GM23338 (cell line): Measurements from ENCODE around the gene CRACR2A. TPM values are rescaled to one million over a fixed set of nuclear protein-coding genes. Genes with fewer than 3 reads are reported as not detected.

Experiments used
- ATAC-seq: fragments of 200-7000 bp; cut with Tn5 transposase; 3 replicates; pipeline ENCODE4 v1.9.1; 2020
- DNase-seq: peaks from one replicate; pipeline ENCODE4 v3.0.0-alpha.2; 2015; ENCODE audit warnings: low spot score
- H2AFZ ChIP-seq: fragments of 200-600 bp; sonication (generic); 2 replicates; pipeline ENCODE4 v1.8.0; 2016; ENCODE audit warnings: antibody characterized with exemption, mild to moderate bottlenecking, moderate library complexity
- H3F3A ChIP-seq: fragments of 200-600 bp; sonication (generic); replicated peaks from 2 replicates; pipeline ENCODE4 v1.8.0; 2017; ENCODE audit warnings: antibody characterized with exemption, mixed run types, low read depth
- H3K27ac ChIP-seq: fragments of 200-600 bp; sonication (generic); 2 replicates; pipeline ENCODE4 v1.6.1; 2016; ENCODE audit warnings: low read depth
- H3K27me3 ChIP-seq: fragments of 200-600 bp; sonication (generic); 2 replicates; pipeline ENCODE4 v1.8.0; 2016; ENCODE audit warnings: mild to moderate bottlenecking, mixed run types, moderate library complexity; ENCODE audit not compliant: insufficient read depth
- H3K36me3 ChIP-seq: fragments of 200-600 bp; sonication (generic); 2 replicates; pipeline ENCODE4 v1.8.0; 2016; ENCODE audit warnings: mild to moderate bottlenecking; ENCODE audit not compliant: insufficient read depth
- H3K4me1 ChIP-seq: fragments of 200-600 bp; sonication (generic); 2 replicates; pipeline ENCODE4 v1.8.0; 2016; ENCODE audit warnings: mild to moderate bottlenecking, moderate library complexity; ENCODE audit not compliant: insufficient read depth
- H3K4me2 ChIP-seq: fragments of 200-600 bp; sonication (generic); 2 replicates; pipeline ENCODE4 v1.7.1; 2017; ENCODE audit warnings: mixed run types
- H3K4me3 ChIP-seq: fragments of 200-600 bp; sonication (generic); 2 replicates; pipeline ENCODE4 v1.6.1; 2016; ENCODE audit warnings: mixed run types
- H3K79me2 ChIP-seq: fragments of 200-600 bp; sonication (generic); replicated peaks from 2 replicates; pipeline ENCODE4 v1.8.0; 2017; ENCODE audit warnings: mild to moderate bottlenecking; ENCODE audit not compliant: insufficient read depth
- H3K9me2 ChIP-seq: fragments of 200-600 bp; sonication (generic); 2 replicates; pipeline ENCODE4 v1.8.0; 2017; ENCODE audit not compliant: insufficient read depth
- H4K20me1 ChIP-seq: fragments of 200-600 bp; sonication (generic); replicated peaks from 2 replicates; pipeline ENCODE4 v1.8.0; 2017; ENCODE audit warnings: mild to moderate bottlenecking; ENCODE audit not compliant: insufficient read depth
- H3K27ac Mint-ChIP-seq: 2 replicates; pipeline ENCODE4 v1.8.0; 2020; ENCODE audit warnings: inconsistent platforms, mild to moderate bottlenecking, moderate library complexity, mixed read lengths
- H3K27me3 Mint-ChIP-seq: 3 replicates; pipeline ENCODE4 v1.8.0; 2022; ENCODE audit warnings: low read depth, mild to moderate bottlenecking, moderate library complexity, mixed read lengths, inconsistent platforms; ENCODE audit not compliant: insufficient read depth, poor library complexity
- H3K36me3 Mint-ChIP-seq: 3 replicates; pipeline ENCODE4 v1.8.0; 2021; ENCODE audit warnings: low read depth, mild to moderate bottlenecking, inconsistent platforms, moderate library complexity, mixed read lengths
- H3K4me1 Mint-ChIP-seq: 3 replicates; pipeline ENCODE4 v1.8.0; 2020; ENCODE audit warnings: mild to moderate bottlenecking, inconsistent platforms, mixed read lengths
- H3K4me3 Mint-ChIP-seq: 3 replicates; pipeline ENCODE4 v1.8.0; 2021; ENCODE audit warnings: moderate library complexity, mild to moderate bottlenecking, inconsistent platforms, mixed read lengths
- H3K9me3 Mint-ChIP-seq: 3 replicates; pipeline ENCODE4 v1.8.0; 2020; ENCODE audit warnings: moderate library complexity, mild to moderate bottlenecking, inconsistent platforms, mixed read lengths
- ETS1 ChIP-seq: IDR thresholded peaks from 2 replicates; pipeline ENCODE4 v1.6.1; 2016; ENCODE audit warnings: antibody characterized with exemption
- EZH2 ChIP-seq: fragments of 200-600 bp; sonication (generic); IDR thresholded peaks from one replicate; pipeline ENCODE4 v1.8.0; 2017; ENCODE audit warnings: antibody characterized with exemption, mild to moderate bottlenecking, low read depth; ENCODE audit not compliant: unreplicated experiment
- NANOG ChIP-seq: IDR thresholded peaks from 2 replicates; pipeline ENCODE4 v1.6.1; 2016; ENCODE audit warnings: antibody characterized with exemption, borderline replicate concordance
- STAT1 ChIP-seq: IDR thresholded peaks from one replicate; pipeline ENCODE4 v1.6.1; 2016; ENCODE audit warnings: antibody characterized with exemption; ENCODE audit not compliant: unreplicated experiment
- ZNF114 ChIP-seq: fragments of 250-450 bp; sonication (Bioruptor Pico); IDR thresholded peaks from 2 replicates; pipeline ENCODE4 v1.5.0; 2020; ENCODE audit warnings: mild to moderate bottlenecking, moderate library complexity
- ZNF462 ChIP-seq: fragments of 250-450 bp; sonication (Bioruptor Pico); IDR thresholded peaks from 2 replicates; pipeline ENCODE4 v1.5.0; 2020; ENCODE audit warnings: mild to moderate bottlenecking, moderate library complexity
- polyA plus RNA-seq: library from polyadenylated mRNA; unstranded; fragments of >200 nt; fragmentation: Nextera tagmentation; extraction: Ambion mirVana; gene quantifications from 2 replicates; pipeline ENCODE4 v1.2.1, GENCODE V29; 2016
- total RNA-seq: library from RNA; depleted of rRNA; stranded (reverse); fragments of >200 nt; shearing (Covaris generic); gene quantifications from 2 replicates; pipeline ENCODE4 v1.2.3, GENCODE V29; 2014

Gene CRACR2A
- total and polyA plus RNA-seq, 2 experiments from 2014 or later = 1.5 to 3.0 TPM

GRCh38 chr12:3632256-3632655 is 120.7 kb downstream of the CRACR2A start:
- ATAC-seq = no peak
- H3K4me1 ChIP-seq = no peaks in the 10 kb centered on the region
- H2AFZ ChIP-seq = no peak overlapping the region
- no peak overlapping the region for H3K4me3 ChIP-seq
- no peak overlapping the region for H3K4me2 ChIP-seq
- Mint-ChIP-seq H3K27ac (no peak overlapping the region), H3K4me3 (no peak overlapping the region), H3K4me1 (peaks cover 28% of the 10 kb centered on the region), H3K27me3 (peaks cover 10% of the 10 kb centered on the region), H3K36me3 (no peaks in the 10 kb centered on the region), H3K9me3 (no peaks in the 10 kb centered on the region)
- TF ChIP-seq ETS1 (no peak), STAT1 (no peak), NANOG (no peak), ZNF462 (CRISPR knock-in tag) (no peak)
- H3K36me3 ChIP-seq = no peaks in the 10 kb centered on the region
- no peak overlapping the region for H3K27ac ChIP-seq
- H3K79me2 ChIP-seq = no peaks in the 10 kb centered on the region
- H3K27me3 ChIP-seq = no peaks in the 10 kb centered on the region
- no peaks in the 10 kb centered on the region for H3F3A ChIP-seq
- H4K20me1 ChIP-seq = no peaks in the 10 kb centered on the region
- H3K9me2 ChIP-seq = no peaks in the 10 kb centered on the region
- DNase-seq = no peak

GRCh38 chr12:3631759-3632158 is 121.2 kb downstream of the CRACR2A start:
- Histone ChIP-seq H2AFZ (no peak overlapping the region), H3K79me2 (no peaks in the 10 kb centered on the region), H3K36me3 (no peaks in the 10 kb centered on the region), H4K20me1 (no peaks in the 10 kb centered on the region), H3K27ac (no peak overlapping the region), H3K9me2 (no peaks in the 10 kb centered on the region), H3K27me3 (no peaks in the 10 kb centered on the region), H3K4me3 (no peak overlapping the region), H3K4me2 (no peak overlapping the region), H3K4me1 (no peaks in the 10 kb centered on the region), H3F3A (no peaks in the 10 kb centered on the region)
- H3K27ac Mint-ChIP-seq = no peak overlapping the region
- H3K36me3 Mint-ChIP-seq = no peaks in the 10 kb centered on the region
- H3K4me1 Mint-ChIP-seq = peaks cover 23% of the 10 kb centered on the region
- no peaks in the 10 kb centered on the region for H3K9me3 Mint-ChIP-seq
- DNase-seq = no peak
- ATAC-seq = no peak
- H3K4me3 Mint-ChIP-seq = no peak overlapping the region
- peaks cover 8% of the 10 kb centered on the region for H3K27me3 Mint-ChIP-seq
- no peak for TF ChIP-seq ZNF114
- TF ChIP-seq ETS1 = no peak
- TF ChIP-seq EZH2 = no peak
